ENCODE measurements around the gene SAMD9L. TPM values are rescaled to one million over a fixed set of nuclear protein-coding genes. Genes with fewer than 3 reads are reported as not detected.

The SAMD9L gene
- total and polyA plus RNA-seq, 2 of the 4 experiments (the other 2 are of a cell fraction): 1.9 to 4.1 TPM

DNA sequence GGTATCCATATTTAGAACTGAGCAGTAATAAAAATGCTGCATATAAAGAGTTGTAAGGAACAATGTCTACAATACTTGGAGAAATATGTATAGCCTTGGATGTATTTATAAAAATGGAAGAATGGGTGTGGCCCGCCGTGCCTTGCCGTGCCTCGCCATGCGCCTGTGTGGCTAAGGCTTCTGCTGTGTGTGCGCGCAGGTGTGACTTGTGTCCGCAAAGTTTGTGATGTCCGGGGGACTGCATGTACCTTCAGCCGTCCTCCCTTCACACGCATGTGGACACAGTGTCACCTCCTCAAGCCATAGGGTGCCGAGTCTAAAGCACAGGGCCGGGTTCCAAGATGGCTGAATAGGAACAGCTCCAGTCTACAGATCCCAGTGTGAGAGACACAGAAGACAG lies 40.2 kb downstream of the SAMD9L start:
- no peak overlapping the region for H3K4me3 ChIP-seq (ENCODE audit: insufficient read depth, low read depth, low read length)
- in situ Hi-C loops (cut with MboI; ENCODE audit: low sequenced_read_pairs) (no loop called here), dilution Hi-C loops (cut with HindIII; ENCODE audit: low sequenced_read_pairs, unreplicated experiment) (no loop called here), intact Hi-C loops (cut with micrococcal nuclease) (no loop called here)
- H3K9ac ChIP-seq (ENCODE audit: low read depth, low read length): no peak overlapping the region
- H2BK120ac ChIP-seq (ENCODE audit: low read depth, low read length): no peak overlapping the region
- H4K91ac ChIP-seq (ENCODE audit: insufficient read depth, low read depth, low read length): no peak overlapping the region
- ChIA-PET CTCF (no interaction called here), POLR2A (ENCODE audit: unreplicated experiment) (no interaction called here)
- H3K27ac ChIP-seq (ENCODE audit: insufficient read depth, low read length): no peak overlapping the region
- 94% methylated on average over 3 of the region's 13 CpGs; no CpG with 5 or more reads in 1 of the 2 experiments for WGBS, 2 experiments (ENCODE audit: extremely low coverage in 2 of 2, insufficient read length in 1 of 2)
- H3K56ac ChIP-seq (ENCODE audit: extremely low read depth, insufficient read depth, low read length): no peak overlapping the region
- peaks cover 1% of the 10 kb centered on the region; the same call in 1 of the 2 replicates for H3K36me3 ChIP-seq (ENCODE audit: control insufficient read depth, insufficient read depth, low read length)
- H2BK20ac ChIP-seq (ENCODE audit: low read depth, low read length): no peak overlapping the region
- no peak overlapping the region for H2BK15ac ChIP-seq (ENCODE audit: low read depth, low read length)
- H4K8ac ChIP-seq (ENCODE audit: low read depth in 2 of 2, low read length in 2 of 2): no peak overlapping the region
- H3K4me2 ChIP-seq (ENCODE audit: low read depth, low read length): no peak overlapping the region
- ATAC-seq (ENCODE audit: low read depth): no peak
- H3K79me1 ChIP-seq (ENCODE audit: low read depth in 1 of 2, low read length in 2 of 2): no peaks in the 10 kb centered on the region
- H2BK5ac ChIP-seq (ENCODE audit: low read depth, low read length, poor library complexity, severe bottlenecking): no peak overlapping the region
- TF ChIP-seq MAZ (IDR thresholded peaks at IDR 0.05; ENCODE audit: borderline replicate concordance, low read depth, low read length) (no peak), CTCF (conservative IDR thresholded peaks at IDR 0.05; ENCODE audit: low read depth, low read length) (no peak), USF2 (IDR thresholded peaks at IDR 0.05; ENCODE audit: low read depth, low read length) (no peak), BHLHE40 (IDR thresholded peaks at IDR 0.05; ENCODE audit: low read depth, low read length) (no peak), RCOR1 (IDR thresholded peaks at IDR 0.05; ENCODE audit: insufficient replicate concordance, low read length) (no peak), FOS (IDR thresholded peaks at IDR 0.05; ENCODE audit: low read depth, low read length) (no peak), MAFK (IDR thresholded peaks at IDR 0.05; ENCODE audit: low read depth, low read length) (no peak), SMC3 (IDR thresholded peaks at IDR 0.05; ENCODE audit: low read depth, low read length) (no peak), RAD21 (IDR thresholded peaks at IDR 0.05; ENCODE audit: low read length) (no peak), POLR2A (IDR thresholded peaks at IDR 0.05; ENCODE audit: low read depth, low read length) (no peak), CHD1 (IDR thresholded peaks at IDR 0.05; ENCODE audit: low read depth, low read length) (no peak), RFX5 (IDR thresholded peaks at IDR 0.05; ENCODE audit: low read depth, low read length) (no peak)
- no peaks in the 10 kb centered on the region for H3K4me1 ChIP-seq (ENCODE audit: control insufficient read depth, insufficient read depth, low read length)
- H4K5ac ChIP-seq (ENCODE audit: low read depth, low read length): no peak overlapping the region
- H3K4ac ChIP-seq (ENCODE audit: low read depth, low read length): no peak overlapping the region
- H3K9me3 ChIP-seq (ENCODE audit: control insufficient read depth, insufficient read depth, low read length): no peaks in the 10 kb centered on the region; the same call in 1 of the 2 replicates
- H2AK9ac ChIP-seq (replicated peaks; ENCODE audit: low read depth, low read length, poor library complexity): no peak overlapping the region
- H3K27me3 ChIP-seq (ENCODE audit: control insufficient read depth, insufficient read depth, low read length): no peaks in the 10 kb centered on the region; the same call in 1 of the 2 replicates
- no peaks in the 10 kb centered on the region for H4K20me1 ChIP-seq (ENCODE audit: insufficient read depth, low read length)
- H2AK5ac ChIP-seq (ENCODE audit: low read depth, low read length): no peak overlapping the region
- DNase-seq: no peak
- no peak overlapping the region for H2AFZ ChIP-seq (replicated peaks; ENCODE audit: low read length, poor library complexity)
- H3K18ac ChIP-seq (ENCODE audit: low read depth, low read length): no peak overlapping the region
- no peaks in the 10 kb centered on the region for H3K9me1 ChIP-seq (ENCODE audit: insufficient read depth, low read length)
- BruUV-seq (replicated peaks): no TSS peak
- H3K23ac ChIP-seq (ENCODE audit: low read depth, low read length): no peak overlapping the region
- H3K14ac ChIP-seq (replicated peaks; ENCODE audit: low read depth, low read length): no peak overlapping the region

All from IMR-90 (cell line).